Adipocyte (in vitro differentiated cells): ENCODE data around the gene HPN.

Experiments used
- DNase-seq: peaks from one replicate; pipeline ENCODE4 v3.0.0-alpha.2; 2015; ENCODE audit warnings: low read depth
- H3K27me3 ChIP-seq: replicated peaks from 2 replicates; pipeline ENCODE4 v1.7.0; 2013; ENCODE audit warnings: mild to moderate bottlenecking, low read length, moderate library complexity; ENCODE audit not compliant: control insufficient read depth, insufficient read depth
- H3K36me3 ChIP-seq: 2 replicates; pipeline ENCODE4 v1.7.0; 2013; ENCODE audit warnings: low read length, mild to moderate bottlenecking, moderate library complexity; ENCODE audit not compliant: control insufficient read depth, insufficient read depth, severe bottlenecking
- H3K4me1 ChIP-seq: 2 replicates; pipeline ENCODE4 v1.7.0; 2013; ENCODE audit warnings: mild to moderate bottlenecking, low read length, moderate library complexity; ENCODE audit not compliant: control insufficient read depth, insufficient read depth
- H3K4me3 ChIP-seq: 2 replicates; pipeline ENCODE4 v1.7.0; 2013; ENCODE audit warnings: mild to moderate bottlenecking, low read length, moderate library complexity
- H3K9ac ChIP-seq: 2 replicates; pipeline ENCODE4 v1.7.0; 2013; ENCODE audit warnings: mild to moderate bottlenecking, low read length, moderate library complexity
- H3K9me3 ChIP-seq: 2 replicates; pipeline ENCODE4 v1.7.0; 2013; ENCODE audit warnings: mild to moderate bottlenecking, low read length, moderate library complexity; ENCODE audit not compliant: control insufficient read depth

HPN gene

DNA sequence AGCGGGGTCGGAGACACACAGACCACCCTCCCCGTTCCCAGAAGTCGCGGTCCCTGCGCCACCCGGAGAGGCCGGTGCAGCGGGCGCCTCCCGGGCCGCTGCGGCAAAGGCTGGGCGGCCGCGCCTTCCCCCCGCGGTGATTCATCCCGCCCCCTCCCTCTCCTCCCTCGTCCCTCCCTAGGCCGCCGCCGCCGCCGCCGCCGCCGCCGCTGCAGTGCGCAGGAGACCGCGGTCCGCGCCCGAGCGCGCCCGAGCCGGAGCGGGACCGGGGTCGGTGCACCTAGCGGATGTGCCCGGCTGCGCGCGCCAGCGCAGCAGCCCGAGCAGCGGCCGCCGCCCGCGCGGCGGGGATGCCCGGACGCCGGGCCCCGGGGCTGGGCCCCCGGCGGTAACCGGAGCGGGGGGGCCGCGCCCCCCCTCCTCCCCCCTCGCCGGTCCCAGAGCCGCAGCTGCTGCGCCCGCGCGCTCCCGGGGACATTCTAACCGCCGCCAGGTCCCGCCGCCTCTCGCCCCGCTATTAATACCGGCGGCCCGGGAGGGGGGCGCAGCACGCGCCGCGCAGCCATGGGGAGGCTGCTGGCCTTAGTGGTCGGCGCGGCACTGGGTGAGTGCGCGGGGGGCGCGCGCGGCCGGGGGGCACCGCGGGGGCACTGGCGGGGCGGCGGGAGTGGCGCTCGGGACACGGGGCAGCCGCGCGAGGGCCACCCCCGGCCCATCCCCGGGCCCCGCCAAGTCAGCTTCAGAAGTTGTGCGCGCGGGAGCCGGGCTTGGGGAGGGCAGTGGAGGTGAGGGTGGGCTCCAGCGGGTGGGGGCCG is 11.1 kb upstream of the HPN start, which contains the start of gene SCN1B:
TSS of gene SCN1B (plus strand) at position 214 of the 815 bp plus-strand sequence. CDS start at position 565, 351 bp downstream.
- H3K4me1 ChIP-seq = no peaks in the 10 kb centered on the region
- peak; percentile 89 for DNase-seq
- peak within 1 kb of the TSS; percentile 21 for H3K9ac ChIP-seq
- peak within 1 kb of the TSS; percentile 72 for H3K4me3 ChIP-seq
- H3K27me3 ChIP-seq = peaks cover 7% of the 10 kb centered on the region
- H3K36me3 ChIP-seq = peaks cover 25% of the 10 kb centered on the region
- no peaks in the 10 kb centered on the region for H3K9me3 ChIP-seq

DNA sequence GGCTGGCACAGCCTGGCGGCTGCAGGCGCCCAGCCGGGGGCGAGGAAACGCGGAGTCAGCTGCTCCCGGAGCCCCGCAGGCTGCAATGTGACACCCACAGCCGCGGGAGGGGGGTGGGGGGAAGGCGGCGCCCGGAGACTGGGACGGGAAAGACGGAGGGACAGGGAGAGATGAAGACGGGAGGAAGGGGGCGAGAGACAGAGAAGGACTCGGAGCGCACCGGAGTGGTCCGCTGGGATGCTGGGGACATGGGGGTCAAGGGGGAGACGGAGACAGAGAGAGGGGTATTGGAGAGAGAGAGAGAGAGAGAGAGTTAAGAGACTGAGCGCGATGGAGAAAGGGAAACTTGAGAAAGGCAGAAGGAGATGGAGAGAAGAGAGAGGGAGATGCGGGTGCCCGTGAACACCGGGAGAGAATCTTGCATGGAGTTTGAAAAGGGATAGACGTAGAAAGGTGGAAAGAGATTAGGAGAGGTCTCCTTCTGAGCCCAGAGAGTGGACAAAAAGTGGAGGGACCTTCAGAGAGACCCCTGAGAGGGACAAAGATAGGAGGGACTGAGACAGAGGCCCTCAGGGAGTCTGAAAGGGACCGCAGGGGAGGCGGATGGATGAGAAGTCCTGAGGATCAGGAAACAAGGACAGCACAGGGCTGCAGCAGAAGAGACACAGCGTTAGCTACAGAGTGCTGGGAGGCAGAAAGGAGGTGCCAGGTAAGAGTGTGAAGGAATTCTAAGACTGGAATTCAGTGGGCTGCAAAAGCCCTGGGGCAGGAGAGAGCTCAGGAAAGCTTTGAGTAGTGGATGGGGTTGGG is 10.2 kb upstream of the HPN start:
- no peaks in the 10 kb centered on the region for H3K9me3 ChIP-seq
- peaks cover 18% of the 10 kb centered on the region for H3K36me3 ChIP-seq
- peaks cover 7% of the 10 kb centered on the region for H3K27me3 ChIP-seq
- H3K9ac ChIP-seq = peak overlapping the region; percentile 21
- no peaks in the 10 kb centered on the region for H3K4me1 ChIP-seq
- peak; percentile 76 for DNase-seq
- peak overlapping the region; percentile 72 for H3K4me3 ChIP-seq

DNA sequence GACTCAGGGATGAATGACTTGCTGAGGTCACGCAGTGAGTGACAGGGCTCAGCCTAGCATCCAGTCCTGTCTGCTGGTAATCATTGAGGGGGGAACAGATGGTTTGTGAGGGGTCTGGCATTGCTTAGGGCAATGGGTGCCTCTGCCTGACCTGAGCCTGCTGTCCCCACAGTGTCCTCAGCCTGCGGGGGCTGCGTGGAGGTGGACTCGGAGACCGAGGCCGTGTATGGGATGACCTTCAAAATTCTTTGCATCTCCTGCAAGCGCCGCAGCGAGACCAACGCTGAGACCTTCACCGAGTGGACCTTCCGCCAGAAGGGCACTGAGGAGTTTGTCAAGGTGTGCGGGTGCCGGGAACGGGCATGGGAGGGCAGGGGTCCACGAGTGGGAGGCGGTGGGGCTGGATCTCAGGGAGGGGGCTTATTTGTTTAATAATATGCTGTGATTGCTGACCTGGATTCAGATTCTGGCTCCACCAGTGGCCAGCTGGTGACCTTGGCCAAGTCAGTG is 9.1 kb upstream of the HPN start:
- DNase-seq = no peak
- H3K36me3 ChIP-seq = peaks cover 7% of the 10 kb centered on the region
- no peaks in the 10 kb centered on the region for H3K4me1 ChIP-seq
- no peak overlapping the region for H3K9ac ChIP-seq
- no peaks in the 10 kb centered on the region for H3K9me3 ChIP-seq
- no peak overlapping the region for H3K4me3 ChIP-seq
- peaks cover 7% of the 10 kb centered on the region for H3K27me3 ChIP-seq

DNA sequence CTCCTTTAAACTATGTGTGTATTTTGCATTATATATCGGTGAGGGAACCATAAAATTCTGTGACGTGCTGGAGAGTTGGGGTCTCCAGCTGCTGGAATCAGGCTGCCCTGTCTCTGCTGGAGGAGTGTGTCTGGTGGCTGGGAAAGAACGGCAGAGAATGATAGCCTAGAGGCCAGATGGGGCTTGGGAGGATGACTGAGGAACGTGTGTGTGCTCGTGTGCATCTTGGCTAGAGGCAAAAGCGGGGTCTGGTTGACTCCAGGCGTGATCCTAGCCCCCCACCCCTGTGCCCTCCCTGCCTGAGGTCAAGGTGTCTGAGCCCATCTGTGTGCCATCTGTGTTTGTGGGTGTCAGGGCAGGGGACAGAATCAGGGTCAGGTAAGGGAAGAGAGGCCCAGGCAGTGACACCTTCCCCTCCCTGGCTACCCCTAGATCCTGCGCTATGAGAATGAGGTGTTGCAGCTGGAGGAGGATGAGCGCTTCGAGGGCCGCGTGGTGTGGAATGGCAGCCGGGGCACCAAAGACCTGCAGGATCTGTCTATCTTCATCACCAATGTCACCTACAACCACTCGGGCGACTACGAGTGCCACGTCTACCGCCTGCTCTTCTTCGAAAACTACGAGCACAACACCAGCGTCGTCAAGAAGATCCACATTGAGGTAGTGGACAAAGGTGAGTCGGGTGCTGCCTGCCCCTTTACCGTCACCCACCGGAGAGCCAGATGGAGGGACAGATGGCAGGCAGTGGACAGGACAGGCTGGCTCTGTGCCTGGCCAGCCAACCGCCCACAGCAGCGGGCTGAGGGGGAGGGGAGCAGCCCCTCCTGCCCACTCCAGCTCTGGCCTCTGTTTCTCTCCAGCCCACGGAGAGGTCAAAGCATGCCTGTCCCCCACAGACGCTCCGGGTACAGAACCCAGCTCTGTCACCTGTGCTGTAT is 8.2 kb upstream of the HPN start:
- Histone ChIP-seq H3K27me3 (peaks cover 7% of the 10 kb centered on the region), H3K9me3 (no peaks in the 10 kb centered on the region), H3K36me3 (peaks cover under 1% of the 10 kb centered on the region), H3K4me1 (peaks cover 9% of the 10 kb centered on the region), H3K9ac (no peak overlapping the region), H3K4me3 (no peak overlapping the region)
- DNase-seq = no peak

DNA sequence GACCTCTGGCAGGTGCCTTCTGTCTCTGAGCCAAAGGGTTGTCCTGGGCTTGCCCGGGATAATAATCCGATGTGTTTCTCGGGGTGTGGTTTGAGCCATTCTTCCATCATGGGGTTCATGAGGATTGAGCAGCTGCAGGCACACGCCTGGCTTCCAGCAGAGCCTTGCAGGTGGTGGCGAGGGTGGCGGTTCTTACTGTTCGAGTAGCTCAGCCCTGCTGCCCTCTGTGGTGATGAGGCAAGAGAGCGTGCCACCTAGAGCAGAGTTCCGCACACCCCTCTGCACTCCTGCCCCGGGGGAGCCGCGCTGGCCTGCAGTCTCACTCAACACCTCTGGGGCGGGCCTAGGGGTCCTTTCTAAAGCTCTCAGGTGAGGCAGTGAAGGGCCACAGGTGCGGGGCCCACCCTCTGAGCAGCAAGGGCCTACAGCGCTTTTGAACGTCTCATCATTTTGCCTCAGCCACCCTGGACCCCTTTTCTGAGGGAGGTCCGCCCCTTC is 7.5 kb upstream of the HPN start:
- Histone ChIP-seq H3K4me3 (no peak overlapping the region), H3K9me3 (no peaks in the 10 kb centered on the region), H3K9ac (no peak overlapping the region), H3K27me3 (peaks cover 7% of the 10 kb centered on the region), H3K4me1 (peaks cover 11% of the 10 kb centered on the region), H3K36me3 (no peaks in the 10 kb centered on the region)
- no peak for DNase-seq

DNA sequence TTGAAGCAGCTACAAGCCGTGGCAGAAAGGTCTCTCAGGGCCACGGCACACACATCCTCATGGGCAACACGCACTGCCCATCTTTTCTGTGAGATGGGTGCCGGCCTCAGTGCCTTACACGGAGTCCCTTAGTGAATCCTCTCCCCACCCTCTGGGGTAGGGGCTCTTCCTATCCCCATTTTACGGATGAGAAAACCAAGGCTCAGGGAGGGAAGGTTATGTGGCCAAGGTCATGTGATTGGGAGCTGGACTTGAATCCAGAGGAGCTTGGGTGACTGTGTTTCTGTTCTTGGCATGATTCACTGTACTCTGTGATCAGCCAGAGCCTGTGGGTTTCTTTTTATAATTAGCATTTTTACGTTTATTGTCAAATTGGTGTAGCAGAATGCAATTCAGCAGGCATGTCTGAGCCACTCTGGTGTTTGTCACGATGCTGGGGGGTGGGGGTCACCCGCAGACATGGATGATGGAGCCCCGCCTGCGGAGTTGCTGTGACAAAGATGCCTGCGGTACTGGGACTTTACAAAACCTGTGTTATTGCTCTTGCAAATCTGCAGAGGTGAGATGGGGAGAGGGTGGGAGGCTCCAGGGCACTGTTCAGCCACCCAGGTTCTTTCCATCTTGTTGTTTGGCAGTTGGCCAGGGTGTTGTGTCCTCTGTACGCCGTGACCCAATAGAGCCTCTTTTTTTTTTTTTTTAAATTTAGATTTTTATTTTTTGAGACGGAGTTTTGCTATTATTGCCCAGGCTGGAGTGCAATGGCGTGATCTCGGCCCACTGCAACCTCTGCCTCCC is 6.7 kb upstream of the HPN start:
- H3K4me1 ChIP-seq = peaks cover 11% of the 10 kb centered on the region

DNA sequence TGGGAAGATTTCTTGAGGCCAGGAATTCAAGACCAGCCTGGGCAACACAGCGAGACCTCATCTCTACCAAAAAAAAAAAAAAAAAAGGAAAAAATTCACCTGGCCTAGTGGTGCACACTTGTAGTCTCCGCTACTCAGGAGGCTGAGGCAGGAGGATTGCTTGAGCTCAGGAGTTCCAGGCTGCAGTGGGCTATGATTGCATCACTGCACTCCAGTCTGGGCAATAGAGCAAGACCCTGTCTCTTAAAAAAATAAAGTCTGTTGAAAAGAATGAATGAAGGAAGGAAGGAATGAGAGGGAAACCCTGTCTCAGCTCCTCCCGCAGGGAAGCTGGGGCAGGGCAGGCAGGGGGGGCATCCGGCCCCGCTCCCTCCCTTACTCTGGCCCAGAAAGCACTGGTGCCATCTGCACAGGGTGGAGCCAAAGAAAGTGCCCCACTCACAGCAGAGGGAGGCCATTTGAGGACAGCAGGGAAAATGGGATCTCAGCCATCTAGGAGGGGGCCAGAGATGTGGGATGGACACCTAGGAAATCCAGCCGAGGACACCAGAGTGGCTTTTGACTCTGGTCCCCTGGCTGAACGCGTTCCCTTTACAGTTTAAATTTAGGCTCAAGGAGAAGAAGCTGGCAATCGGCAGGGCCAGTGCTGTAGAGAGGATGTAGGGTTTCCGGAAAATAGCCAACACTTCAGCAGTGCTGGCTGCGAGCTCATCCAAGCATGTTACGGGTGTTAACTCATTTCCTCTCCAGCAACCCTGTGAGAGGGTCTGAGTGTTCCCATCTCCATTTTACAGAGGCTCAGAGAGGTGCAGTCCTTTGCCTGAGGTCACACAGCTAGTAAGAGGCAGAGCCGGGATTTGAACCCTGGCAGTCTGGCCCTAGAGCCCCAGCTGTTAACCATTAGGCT is 3.6 kb upstream of the HPN start:
- no peak overlapping the region for H3K4me3 ChIP-seq
- H3K27me3 ChIP-seq = no peaks in the 10 kb centered on the region
- DNase-seq = no peak
- H3K4me1 ChIP-seq = peaks cover 31% of the 10 kb centered on the region
- no peaks in the 10 kb centered on the region for H3K9me3 ChIP-seq
- no peaks in the 10 kb centered on the region for H3K36me3 ChIP-seq
- peak overlapping the region; percentile 40 for H3K9ac ChIP-seq

More for the DNA sequence above, 6.7 kb upstream of the HPN start:
- H3K36me3 ChIP-seq = no peaks in the 10 kb centered on the region
- H3K4me3 ChIP-seq = no peak overlapping the region
- no peaks in the 10 kb centered on the region for H3K9me3 ChIP-seq
- peaks cover 7% of the 10 kb centered on the region for H3K27me3 ChIP-seq
- H3K9ac ChIP-seq = no peak overlapping the region
- no peak for DNase-seq

DNA sequence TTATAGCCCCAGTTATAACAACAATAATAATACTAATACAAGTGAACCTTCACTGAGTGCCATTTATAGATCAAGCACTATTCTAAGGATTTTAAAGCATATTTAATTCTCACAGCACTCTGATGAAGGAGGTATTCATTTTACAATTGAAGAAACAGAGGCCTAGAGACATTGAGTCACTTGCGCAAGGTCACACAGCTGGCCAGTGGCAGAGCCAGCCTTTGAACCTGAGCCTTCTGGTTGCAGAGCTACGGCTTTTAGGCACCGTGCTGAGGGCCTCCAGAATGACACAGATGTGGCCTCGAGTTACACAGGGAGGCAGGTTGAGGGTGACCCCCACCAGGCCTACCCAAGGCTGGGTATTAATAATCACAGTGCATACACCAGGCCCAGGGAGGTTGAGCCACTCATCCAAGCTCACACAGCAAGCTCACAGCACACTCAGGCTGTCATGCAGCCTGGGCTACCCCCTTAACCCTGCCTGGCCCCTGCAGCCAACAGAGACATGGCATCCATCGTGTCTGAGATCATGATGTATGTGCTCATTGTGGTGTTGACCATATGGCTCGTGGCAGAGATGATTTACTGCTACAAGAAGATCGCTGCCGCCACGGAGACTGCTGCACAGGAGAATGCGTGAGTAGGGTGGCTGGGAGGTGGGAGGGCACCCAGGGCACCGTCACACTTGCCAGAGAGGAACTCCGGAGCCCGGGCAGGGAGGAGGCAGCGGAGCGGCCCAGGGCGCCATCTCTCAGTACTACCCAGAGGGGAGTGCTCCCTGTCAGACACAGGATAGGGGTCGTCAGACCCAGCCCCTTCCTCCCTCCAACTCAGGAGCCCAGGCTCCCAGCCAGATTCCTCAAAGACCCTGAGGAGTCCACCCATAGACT is 2.7 kb upstream of the HPN start:
- DNase-seq = no peak
- H3K36me3 ChIP-seq = no peaks in the 10 kb centered on the region
- no peaks in the 10 kb centered on the region for H3K9me3 ChIP-seq
- H3K27me3 ChIP-seq = no peaks in the 10 kb centered on the region
- H3K9ac ChIP-seq = peak overlapping the region; percentile 40
- H3K4me1 ChIP-seq = peaks cover 31% of the 10 kb centered on the region
- H3K4me3 ChIP-seq = no peak overlapping the region
